Nephron (organoid): Measurements from ENCODE around the gene CFAP92.

ENCODE experiments used
- H3K27ac Mint-ChIP-seq, 3 experiments: 2 replicates each; pipeline ENCODE4 v1.8.0; 2020; ENCODE audit warnings: mixed read lengths in 3 of 3, mild to moderate bottlenecking in 2 of 3, moderate library complexity in 1 of 3
- H3K27me3 Mint-ChIP-seq: 2 replicates; pipeline ENCODE4 v1.8.0; 2021; ENCODE audit warnings: low read depth, mild to moderate bottlenecking, moderate library complexity, mixed read lengths
- H3K36me3 Mint-ChIP-seq: 2 replicates; pipeline ENCODE4 v1.8.0; 2020; ENCODE audit warnings: low read depth, mixed read lengths
- H3K4me1 Mint-ChIP-seq: 2 replicates; pipeline ENCODE4 v1.8.0; 2020; ENCODE audit warnings: mixed read lengths
- H3K4me3 Mint-ChIP-seq, 3 experiments: 2 replicates each; pipeline ENCODE4 v1.8.0; 2020; ENCODE audit warnings: mild to moderate bottlenecking in 3 of 3, mixed read lengths in 3 of 3, moderate library complexity in 2 of 3
- H3K9me3 Mint-ChIP-seq: 2 replicates; pipeline ENCODE4 v1.8.0; 2020; ENCODE audit warnings: mixed read lengths
- TF ChIP-seq, protein P1 (sequence below), 3 experiments: fragments of 200-600 bp; sonication (generic); IDR thresholded peaks; one replicate each; pipeline ENCODE4 v1.5.0; 2021; ENCODE audit warnings: antibody characterized with exemption in 3 of 3; ENCODE audit not compliant: unreplicated experiment in 3 of 3

The CFAP92 gene

GRCh38 chr3:128922804-128923459 is 70.9 kb downstream of the CFAP92 start:
- Mint-ChIP-seq H3K36me3 (peaks cover 48% of the 10 kb centered on the region), H3K4me1 (no peaks in the 10 kb centered on the region), H3K27me3 (peaks cover 4% of the 10 kb centered on the region), H3K27ac (no peak overlapping the region), H3K9me3 (peaks cover 77% of the 10 kb centered on the region), H3K4me3 (no peak overlapping the region)
- TF ChIP-seq, protein P1, sequence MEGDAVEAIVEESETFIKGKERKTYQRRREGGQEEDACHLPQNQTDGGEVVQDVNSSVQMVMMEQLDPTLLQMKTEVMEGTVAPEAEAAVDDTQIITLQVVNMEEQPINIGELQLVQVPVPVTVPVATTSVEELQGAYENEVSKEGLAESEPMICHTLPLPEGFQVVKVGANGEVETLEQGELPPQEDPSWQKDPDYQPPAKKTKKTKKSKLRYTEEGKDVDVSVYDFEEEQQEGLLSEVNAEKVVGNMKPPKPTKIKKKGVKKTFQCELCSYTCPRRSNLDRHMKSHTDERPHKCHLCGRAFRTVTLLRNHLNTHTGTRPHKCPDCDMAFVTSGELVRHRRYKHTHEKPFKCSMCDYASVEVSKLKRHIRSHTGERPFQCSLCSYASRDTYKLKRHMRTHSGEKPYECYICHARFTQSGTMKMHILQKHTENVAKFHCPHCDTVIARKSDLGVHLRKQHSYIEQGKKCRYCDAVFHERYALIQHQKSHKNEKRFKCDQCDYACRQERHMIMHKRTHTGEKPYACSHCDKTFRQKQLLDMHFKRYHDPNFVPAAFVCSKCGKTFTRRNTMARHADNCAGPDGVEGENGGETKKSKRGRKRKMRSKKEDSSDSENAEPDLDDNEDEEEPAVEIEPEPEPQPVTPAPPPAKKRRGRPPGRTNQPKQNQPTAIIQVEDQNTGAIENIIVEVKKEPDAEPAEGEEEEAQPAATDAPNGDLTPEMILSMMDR (IDR thresholded peaks at IDR 0.05; ENCODE audit: unreplicated experiment in 3 of 3) = no peak

- H3K27me3 Mint-ChIP-seq = peaks cover 3% of the 10 kb centered on the region
- TF ChIP-seq, protein P1 (IDR thresholded peaks at IDR 0.05; ENCODE audit: unreplicated experiment in 3 of 3) = no peak
- no peak overlapping the region for H3K4me3 Mint-ChIP-seq
- no peaks in the 10 kb centered on the region for H3K4me1 Mint-ChIP-seq
- no peak overlapping the region for H3K27ac Mint-ChIP-seq
- peaks cover 73% of the 10 kb centered on the region for H3K36me3 Mint-ChIP-seq
- H3K9me3 Mint-ChIP-seq = peaks cover 62% of the 10 kb centered on the region
These were observed 73.9 kb downstream of the CFAP92 start for GRCh38 chr3:128919988-128920387.

DNA sequence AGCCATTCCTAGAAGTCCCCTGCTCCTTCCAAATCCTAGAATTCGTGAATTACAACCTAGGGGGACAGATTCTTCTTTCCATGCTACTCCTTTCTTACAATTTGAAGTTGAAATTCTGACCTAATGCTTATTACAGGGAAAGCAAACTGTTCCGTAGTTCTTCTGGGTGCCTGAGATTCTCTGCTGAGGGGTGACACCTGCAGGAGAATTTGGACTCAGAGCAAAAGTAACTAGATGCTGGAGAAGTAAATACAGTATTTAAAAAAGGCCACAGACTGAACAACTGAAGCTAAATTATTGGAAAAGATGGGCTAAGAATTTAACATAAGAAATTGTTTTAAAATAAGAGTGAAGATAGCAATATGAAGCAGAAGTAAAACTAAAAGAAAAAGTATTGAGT is 76.6 kb downstream of the CFAP92 start:
- TF ChIP-seq, protein P1 (IDR thresholded peaks at IDR 0.05; ENCODE audit: unreplicated experiment in 3 of 3) = no peak
- H3K36me3 Mint-ChIP-seq = peaks cover 83% of the 10 kb centered on the region
- no peak overlapping the region for H3K27ac Mint-ChIP-seq
- H3K27me3 Mint-ChIP-seq = no peaks in the 10 kb centered on the region
- H3K4me3 Mint-ChIP-seq = no peak overlapping the region
- peaks cover 38% of the 10 kb centered on the region for H3K9me3 Mint-ChIP-seq
- no peaks in the 10 kb centered on the region for H3K4me1 Mint-ChIP-seq

DNA sequence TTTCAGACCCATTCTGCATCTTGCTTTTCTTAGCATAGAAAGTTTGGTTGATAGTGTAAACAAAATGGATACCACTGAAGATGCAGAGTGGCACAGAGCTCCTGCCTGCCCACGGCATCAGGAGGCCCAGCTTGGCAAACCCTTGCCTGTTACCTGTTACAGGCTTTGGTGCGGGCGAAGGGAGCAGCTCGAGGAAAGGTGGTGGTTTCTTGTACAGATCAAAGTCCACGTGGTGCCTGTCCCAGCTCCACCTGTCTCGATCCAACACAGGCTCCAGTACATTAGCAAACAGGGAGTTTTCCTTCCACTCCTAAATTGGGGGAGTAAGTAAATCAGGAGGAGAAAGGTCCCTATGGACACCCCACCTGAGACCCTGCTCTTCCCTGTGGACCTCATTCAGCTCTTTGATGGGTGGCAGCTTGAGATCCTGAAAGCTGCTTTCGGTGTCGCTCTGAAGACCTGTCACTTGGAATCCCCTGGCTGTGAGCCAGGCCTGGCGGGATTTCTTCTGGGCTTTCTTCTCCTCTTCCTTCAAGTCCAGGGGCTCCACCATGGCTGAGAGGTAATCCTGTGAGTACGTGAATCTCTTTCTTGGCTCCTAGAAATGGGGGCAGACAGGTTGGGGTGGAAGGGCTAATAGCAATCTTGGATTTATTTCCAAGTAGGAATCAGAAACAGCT is 78.8 kb downstream of the CFAP92 start:
- Mint-ChIP-seq H3K27me3 (no peaks in the 10 kb centered on the region), H3K27ac (no peak overlapping the region), H3K9me3 (peaks cover 22% of the 10 kb centered on the region), H3K36me3 (peaks cover 74% of the 10 kb centered on the region), H3K4me1 (no peaks in the 10 kb centered on the region), H3K4me3 (no peak overlapping the region)
- TF ChIP-seq, protein P1 (IDR thresholded peaks at IDR 0.05; ENCODE audit: unreplicated experiment in 3 of 3) = no peak

GRCh38 chr3:128911911-128912310 is 82.0 kb downstream of the CFAP92 start:
- no peaks in the 10 kb centered on the region for H3K9me3 Mint-ChIP-seq
- H3K27me3 Mint-ChIP-seq = no peaks in the 10 kb centered on the region
- H3K4me1 Mint-ChIP-seq = no peaks in the 10 kb centered on the region
- H3K4me3 Mint-ChIP-seq = no peak overlapping the region
- H3K36me3 Mint-ChIP-seq = peaks cover 43% of the 10 kb centered on the region
- no peak overlapping the region for H3K27ac Mint-ChIP-seq
- TF ChIP-seq, protein P1 (IDR thresholded peaks at IDR 0.05; ENCODE audit: unreplicated experiment in 3 of 3) = no peak

- H3K27ac Mint-ChIP-seq = no peak overlapping the region
- no peak overlapping the region for H3K4me3 Mint-ChIP-seq
- TF ChIP-seq, protein P1 (IDR thresholded peaks at IDR 0.05; ENCODE audit: unreplicated experiment in 3 of 3) = no peak
- no peaks in the 10 kb centered on the region for H3K9me3 Mint-ChIP-seq
- no peaks in the 10 kb centered on the region for H3K27me3 Mint-ChIP-seq
- H3K36me3 Mint-ChIP-seq = peaks cover 41% of the 10 kb centered on the region
- H3K4me1 Mint-ChIP-seq = no peaks in the 10 kb centered on the region
These were observed 83.9 kb downstream of the CFAP92 start for GRCh38 chr3:128910006-128910405.
